Superior temporal gyrus (tissue), 1 donor: ENCODE data around the gene ITPR1.

ENCODE experiments used
- DNase-seq: peaks from one replicate; pipeline ENCODE4 v3.0.0-alpha.2; 2016; ENCODE audit errors: extremely low spot score

ITPR1 gene

GRCh38 chr3:4855676-4856075, 362.5 kb downstream of the ITPR1 start:
- DNase-seq, result no peak

GRCh38 chr3:4856136-4856535, 363.0 kb downstream of the ITPR1 start:
- DNase-seq, result no peak

- no peak for DNase-seq
These were observed 363.4 kb downstream of the ITPR1 start for GRCh38 chr3:4856564-4856963.

DNA sequence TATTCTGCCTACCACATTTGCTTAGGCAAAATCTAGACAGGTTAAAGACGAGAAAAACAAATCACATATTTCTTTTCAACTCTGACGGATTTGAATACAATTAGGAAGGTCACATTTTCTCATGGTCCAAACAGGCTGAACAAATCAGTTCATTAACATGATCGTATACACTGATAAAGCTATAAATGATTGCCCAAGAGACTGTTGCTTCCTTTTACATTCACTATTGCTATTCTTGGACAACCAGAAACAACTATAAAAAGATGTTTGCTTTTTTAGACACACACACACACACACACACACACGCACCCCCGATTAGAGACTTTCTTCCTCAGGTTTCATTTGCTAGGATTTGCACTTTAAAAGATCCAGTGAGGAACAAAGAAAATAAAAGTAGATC, 363.8 kb downstream of the ITPR1 start:
- no peak for DNase-seq

- no peak for DNase-seq
These were observed 366.6 kb downstream of the ITPR1 start for GRCh38 chr3:4859788-4860187.

DNA sequence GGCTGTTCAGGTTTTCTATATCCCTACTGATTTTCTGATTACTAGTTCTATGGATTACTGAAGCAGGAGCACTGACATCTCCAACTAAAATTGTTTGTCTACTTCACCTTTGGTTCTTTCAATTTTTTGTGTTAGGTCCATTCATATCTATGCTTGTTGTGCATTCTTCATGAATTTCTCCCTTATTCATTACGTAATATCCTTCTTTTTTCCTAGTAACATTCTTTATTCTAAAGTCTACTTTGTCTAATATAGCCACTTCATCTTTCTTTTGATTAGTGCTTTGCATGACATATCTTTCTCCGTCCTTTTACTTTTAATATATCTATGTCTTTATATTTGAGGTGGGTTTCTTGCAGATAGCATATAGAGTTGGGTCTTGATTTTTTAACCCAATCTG, 369.8 kb downstream of the ITPR1 start:
- no peak for DNase-seq

GRCh38 chr3:4864503-4864902, 371.4 kb downstream of the ITPR1 start:
- DNase-seq, result no peak

GRCh38 chr3:4865714-4866113, 372.6 kb downstream of the ITPR1 start:
- no peak for DNase-seq

- DNase-seq, result no peak
These were observed 373.7 kb downstream of the ITPR1 start for GRCh38 chr3:4866866-4867265.

DNA sequence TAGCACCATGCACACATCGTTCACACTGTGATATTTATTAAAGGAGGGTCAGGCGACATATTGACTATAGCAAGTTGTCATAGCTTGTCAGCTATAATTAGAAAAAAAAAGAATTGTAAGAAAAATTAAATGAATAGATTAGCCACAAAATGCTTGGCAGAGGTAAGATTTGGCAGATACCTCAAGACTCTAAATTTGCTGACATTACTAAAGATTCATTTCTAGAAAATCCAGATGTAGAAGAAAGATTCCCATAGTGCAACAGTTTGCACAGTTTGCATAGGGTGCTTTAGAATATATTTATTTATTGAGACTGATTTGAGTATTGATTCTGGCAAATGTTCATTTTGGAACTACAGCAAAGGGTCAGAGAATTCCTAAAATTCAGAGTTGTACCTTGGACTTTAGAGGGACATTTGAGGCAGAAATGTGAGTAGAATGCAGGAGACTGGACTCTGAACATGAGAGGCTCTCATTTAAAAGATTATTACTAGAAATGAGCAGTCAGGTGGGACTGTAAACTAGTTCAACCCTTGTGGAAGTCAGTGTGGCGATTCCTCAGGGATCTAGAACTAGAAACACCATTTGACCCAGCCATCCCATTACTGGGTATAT, 384.1 kb downstream of the ITPR1 start:
- no peak for DNase-seq

- no peak for DNase-seq
These were observed 387.7 kb downstream of the ITPR1 start for GRCh38 chr3:4880850-4881249.

DNA sequence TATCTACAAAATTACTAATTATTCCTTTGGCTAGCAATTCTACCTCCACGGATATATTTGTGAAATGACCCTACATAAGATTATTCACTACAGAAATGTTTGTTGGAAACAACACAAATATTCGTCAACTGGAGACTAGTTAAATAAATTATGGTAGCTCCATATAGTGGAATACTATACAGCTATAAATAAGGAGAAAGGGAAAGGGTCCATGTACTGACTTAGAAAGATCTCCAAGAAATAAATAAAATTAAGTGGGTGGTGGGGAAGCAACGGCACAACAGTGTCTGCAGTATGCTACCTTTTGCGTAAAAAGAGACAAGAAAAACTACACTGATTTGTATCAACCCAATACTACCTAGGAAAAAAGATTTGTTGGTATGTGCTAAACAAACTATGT, 389.4 kb downstream of the ITPR1 start:
- DNase-seq, result no peak

DNA sequence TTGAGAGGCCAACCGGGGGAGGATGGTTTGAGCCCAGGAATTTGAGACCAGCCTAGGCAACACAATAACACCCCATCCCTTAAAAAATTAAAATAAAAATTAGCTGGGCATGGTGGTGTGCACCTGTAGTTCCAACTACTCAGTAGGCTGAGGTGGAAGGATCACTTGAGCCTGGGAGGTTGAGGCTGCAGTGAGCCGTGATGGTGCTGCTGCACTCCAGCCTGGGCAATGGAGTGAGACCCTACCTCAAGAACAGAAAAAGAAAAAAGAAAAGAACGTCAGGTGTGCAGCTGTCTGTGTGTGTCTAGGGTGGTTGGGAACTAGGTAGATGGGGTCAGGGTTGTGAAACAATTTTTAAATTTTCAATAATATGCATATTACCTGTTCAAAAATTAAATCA, 389.9 kb downstream of the ITPR1 start:
- no peak for DNase-seq

DNA sequence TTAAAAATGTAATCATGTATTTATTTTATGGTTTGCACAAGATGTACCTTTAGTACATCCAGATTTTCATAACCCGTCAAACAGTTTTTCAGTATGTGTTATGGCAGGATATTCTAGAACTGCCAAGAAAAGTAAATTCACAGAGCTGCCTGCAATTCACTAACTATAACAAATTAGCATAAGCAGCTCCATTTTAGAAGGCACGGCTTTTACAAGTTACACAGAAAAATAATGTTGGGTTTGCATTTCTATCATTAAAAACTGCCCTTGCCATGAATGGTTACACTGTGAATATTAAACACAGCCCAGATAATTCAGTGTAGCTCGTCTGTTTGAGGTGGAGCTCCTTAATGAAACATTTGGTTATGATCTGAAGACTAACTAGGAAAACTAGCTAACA, 391.7 kb downstream of the ITPR1 start:
- DNase-seq, result no peak

DNA sequence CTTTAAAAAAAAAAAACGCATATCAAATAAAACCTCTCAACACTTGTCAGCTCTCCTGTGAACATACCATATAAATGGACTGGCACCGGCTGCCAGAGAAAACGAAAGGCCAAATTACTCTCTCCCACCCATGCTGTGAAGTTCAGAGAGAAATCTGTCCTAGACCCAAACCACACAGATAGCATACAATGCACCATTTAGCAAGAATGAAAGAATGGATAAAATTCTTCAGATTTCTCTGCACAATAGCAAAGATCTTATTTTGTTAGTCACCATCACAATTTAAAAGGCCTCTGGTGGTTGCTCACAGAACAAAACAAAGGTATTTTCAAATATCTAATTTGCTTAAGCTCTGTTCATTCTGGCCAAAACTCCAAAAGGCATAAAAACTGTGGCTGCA, 392.2 kb downstream of the ITPR1 start:
- DNase-seq, result no peak

GRCh38 chr3:4886448-4886847, 393.3 kb downstream of the ITPR1 start:
- no peak for DNase-seq

- no peak for DNase-seq
These were observed 394.0 kb downstream of the ITPR1 start for GRCh38 chr3:4887177-4887576.

- no peak for DNase-seq
These were observed 396.0 kb downstream of the ITPR1 start for GRCh38 chr3:4888913-4889846.

DNA sequence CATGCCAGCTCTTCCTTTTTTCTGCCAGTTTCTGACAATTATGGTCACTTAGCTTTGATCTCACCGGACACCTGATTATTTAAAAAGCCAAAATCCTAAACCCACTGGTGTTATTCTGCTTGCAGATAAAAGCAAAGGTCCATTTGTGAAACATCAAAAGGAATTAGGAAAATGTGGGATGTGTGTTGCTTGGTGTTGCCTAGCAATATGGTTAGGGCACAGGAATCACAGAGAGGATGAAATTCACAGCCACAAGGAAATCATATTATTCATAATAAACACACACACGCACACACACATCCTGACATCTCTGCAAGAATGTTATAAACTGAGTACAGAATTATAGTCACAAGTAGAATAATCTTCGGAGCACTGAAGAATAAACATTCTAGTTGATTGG, 396.7 kb downstream of the ITPR1 start:
- no peak for DNase-seq

DNA sequence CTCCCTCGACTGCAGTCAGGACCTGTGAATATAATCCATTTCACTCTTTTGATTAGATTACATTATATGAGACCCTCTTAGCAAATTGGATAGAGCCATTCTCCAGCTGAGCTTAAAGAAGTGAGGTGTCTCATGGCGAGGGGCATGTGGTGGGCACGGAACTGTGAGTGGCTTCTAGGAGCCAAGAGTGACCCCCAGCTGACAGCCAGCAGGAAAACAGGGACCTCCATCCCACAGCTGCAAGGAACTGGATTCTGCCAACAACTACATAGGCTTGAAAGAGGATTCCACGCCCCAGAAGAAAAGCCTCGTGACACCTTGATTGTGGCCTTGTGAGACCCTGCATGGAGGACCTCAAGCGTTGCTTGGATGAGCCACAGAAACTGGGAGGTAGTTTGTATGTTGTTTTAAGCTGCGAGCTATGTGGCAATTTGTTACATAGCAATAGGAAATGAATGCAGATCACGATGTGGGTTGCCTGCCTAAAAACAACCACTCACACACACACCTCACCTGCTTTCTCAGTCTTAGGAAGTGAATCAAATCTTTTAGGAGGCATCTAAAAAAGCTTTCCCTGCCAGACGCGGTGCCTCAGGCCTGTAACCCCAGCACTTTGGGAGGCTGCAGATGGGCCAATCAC, 401.9 kb downstream of the ITPR1 start:
- no peak for DNase-seq

GRCh38 chr3:4895838-4896237, 402.7 kb downstream of the ITPR1 start:
- DNase-seq, result no peak
